ELR (cell line): ENCODE measurements around the gene CFAP61.

Source experiments
- DNase-seq: peaks from one replicate; pipeline ENCODE4 v3.0.0-alpha.2; 2015; ENCODE audit warnings: low read depth

Gene CFAP61

GRCh38 chr20:20366551-20366875, 314.2 kb downstream of the CFAP61 start:
- DNase-seq, result no peak

GRCh38 chr20:20366876-20367574, 314.7 kb downstream of the CFAP61 start:
- DNase-seq, result no peak

GRCh38 chr20:20367575-20368417, 315.5 kb downstream of the CFAP61 start, which contains the start of gene INSM1:
Gene INSM1 (plus strand): TSS chr20:20368104. CDS start chr20:20368268, 164 bp downstream.
- DNase-seq, result no peak

GRCh38 chr20:20368418-20369249, 316.3 kb downstream of the CFAP61 start:
- DNase-seq, result no peak

- DNase-seq, result no peak
Observed at GRCh38 chr20:20369250-20370093, 317.1 kb downstream of the CFAP61 start.

GRCh38 chr20:20370094-20370575, 317.8 kb downstream of the CFAP61 start:
- DNase-seq, result no peak

- DNase-seq, result no peak
Observed at GRCh38 chr20:20371083-20371482, 318.8 kb downstream of the CFAP61 start.

- no peak for DNase-seq
Observed at GRCh38 chr20:20371681-20372080, 319.3 kb downstream of the CFAP61 start.

GRCh38 chr20:20373091-20373571, 320.8 kb downstream of the CFAP61 start:
- peak; percentile 28 for DNase-seq

GRCh38 chr20:20375862-20376261, 323.5 kb downstream of the CFAP61 start:
- no peak for DNase-seq

- no peak for DNase-seq
Observed at GRCh38 chr20:20386192-20386591, 333.9 kb downstream of the CFAP61 start.

GRCh38 chr20:20390393-20390792, 338.1 kb downstream of the CFAP61 start:
- no peak for DNase-seq

GRCh38 chr20:20391115-20391514, 338.8 kb downstream of the CFAP61 start:
- no peak for DNase-seq

GRCh38 chr20:20391766-20392165, 339.4 kb downstream of the CFAP61 start:
- DNase-seq, result no peak

- DNase-seq, result peak; percentile 35
Observed at GRCh38 chr20:20393207-20394120, 341.1 kb downstream of the CFAP61 start.

GRCh38 chr20:20395087-20395486, 342.8 kb downstream of the CFAP61 start:
- DNase-seq, result no peak

- DNase-seq, result no peak
Observed at GRCh38 chr20:20395903-20396568, 343.7 kb downstream of the CFAP61 start.

- no peak for DNase-seq
Observed at GRCh38 chr20:20396794-20397193, 344.5 kb downstream of the CFAP61 start.

- DNase-seq, result no peak
Observed at GRCh38 chr20:20398123-20398522, 345.8 kb downstream of the CFAP61 start.
